SU-DHL-6 (cell line): ENCODE data around the gene NAIF1.

Experiments
- H2AFZ ChIP-seq: fragments of 200-600 bp; sonication (generic); 2 replicates; pipeline ENCODE4 v1.6.1; 2014; ENCODE audit warnings: low read depth, mild to moderate bottlenecking, moderate library complexity, mixed read lengths, antibody characterized with exemption, low read length; ENCODE audit not compliant: severe bottlenecking
- H3F3A ChIP-seq: fragments of 200-600 bp; shearing (Covaris generic); 2 replicates; pipeline ENCODE4 v1.6.0; 2016; ENCODE audit warnings: antibody characterized with exemption, mild to moderate bottlenecking; ENCODE audit not compliant: insufficient read depth
- H3K27ac ChIP-seq: fragments of 200-600 bp; sonication (generic); 2 replicates; pipeline ENCODE4 v1.5.1; 2016; ENCODE audit warnings: low read depth, mild to moderate bottlenecking, low read length, moderate library complexity, mixed read lengths
- H3K27me3 ChIP-seq: fragments of 200-600 bp; sonication (generic), shearing (Covaris generic); 2 replicates; pipeline ENCODE4 v1.6.0; 2014; ENCODE audit warnings: mild to moderate bottlenecking, low read length
- H3K36me3 ChIP-seq: fragments of 200-600 bp; sonication (generic); 2 replicates; pipeline ENCODE4 v1.6.1; 2014; ENCODE audit warnings: mild to moderate bottlenecking, low read length, mixed read lengths
- H3K4me2 ChIP-seq: fragments of 300-600, 200-600 bp; shearing (Covaris generic), sonication (generic); 2 replicates; pipeline ENCODE4 v1.6.0; 2014; ENCODE audit warnings: low read length, low read depth, mild to moderate bottlenecking; ENCODE audit not compliant: poor library complexity, severe bottlenecking
- H3K4me3 ChIP-seq: fragments of 200-600 bp; sonication (generic); 2 replicates; pipeline ENCODE4 v1.5.1; 2014; ENCODE audit warnings: antibody characterized with exemption, low read length, mild to moderate bottlenecking, mixed read lengths; ENCODE audit not compliant: insufficient read depth, poor library complexity, severe bottlenecking
- H3K79me2 ChIP-seq: fragments of 200-600 bp; sonication (generic); 2 replicates; pipeline ENCODE4 v1.6.1; 2014; ENCODE audit warnings: mild to moderate bottlenecking, low read length, moderate library complexity; ENCODE audit not compliant: insufficient read depth
- H3K9ac ChIP-seq: fragments of 200-600 bp; sonication (generic); 2 replicates; pipeline ENCODE4 v1.7.0; 2014; ENCODE audit warnings: mild to moderate bottlenecking, low read length
- H3K9me2 ChIP-seq: fragments of 200-600 bp; sonication (generic); replicated peaks from 2 replicates; pipeline ENCODE4 v1.6.1; 2014; ENCODE audit warnings: low read length; ENCODE audit not compliant: insufficient read depth
- H3K9me3 ChIP-seq: fragments of 200-600 bp; sonication (generic); 2 replicates; pipeline ENCODE4 v1.6.1; 2014; ENCODE audit warnings: low read length, mixed read lengths; ENCODE audit not compliant: insufficient read depth
- H4K20me1 ChIP-seq: fragments of 200-600 bp; sonication (generic); 2 replicates; pipeline ENCODE4 v1.6.1; 2014; ENCODE audit warnings: low read depth, mild to moderate bottlenecking, antibody characterized with exemption, low read length, moderate library complexity, mixed read lengths
- EZH2phosphoT487 ChIP-seq: fragments of 200-600 bp; sonication (generic), shearing (Covaris generic); conservative IDR thresholded peaks from 2 replicates; pipeline ENCODE4 v1.6.1; 2018; ENCODE audit warnings: mild to moderate bottlenecking, antibody characterized with exemption, low read length, moderate library complexity, mixed read lengths
- TF ChIP-seq, protein P1 (sequence below): fragments of 200-600 bp; sonication (generic); IDR thresholded peaks from one replicate; pipeline ENCODE4 v1.5.1; 2017; ENCODE audit warnings: antibody characterized with exemption, mild to moderate bottlenecking, low read length, moderate library complexity; ENCODE audit not compliant: insufficient read depth, poor library complexity, severe bottlenecking

NAIF1 gene

DNA sequence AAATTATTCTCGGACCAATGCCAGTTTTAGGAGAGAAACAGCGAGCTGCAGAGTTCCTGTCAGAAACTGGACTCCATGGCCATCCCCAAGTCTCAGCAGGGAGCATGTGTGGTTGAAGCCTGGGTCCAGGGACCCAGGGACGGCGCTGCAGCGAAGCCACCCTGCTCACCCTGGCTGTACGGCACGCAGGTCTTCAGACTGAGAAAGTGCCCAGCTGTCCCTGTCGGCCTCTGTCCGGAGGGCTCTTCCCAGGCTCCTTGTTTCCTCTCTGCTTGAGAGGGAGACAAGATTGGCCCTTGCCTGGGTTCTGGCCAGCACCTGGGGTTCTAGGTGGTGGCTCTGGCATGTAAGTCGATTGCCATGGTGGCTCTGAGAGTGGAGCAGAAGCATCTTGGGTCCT, 33.5 kb upstream of the NAIF1 start:
- Histone ChIP-seq H3F3A (no peaks in the 10 kb centered on the region), H2AFZ (no peak overlapping the region), H3K4me3 (no peak overlapping the region), H3K9me3 (no peaks in the 10 kb centered on the region), H3K27ac (no peak overlapping the region), H4K20me1 (no peaks in the 10 kb centered on the region), H3K4me2 (no peak overlapping the region), H3K9ac (no peak overlapping the region), H3K36me3 (no peaks in the 10 kb centered on the region), H3K9me2 (no peaks in the 10 kb centered on the region), H3K27me3 (no peaks in the 10 kb centered on the region), H3K79me2 (peaks cover 39% of the 10 kb centered on the region)
- TF ChIP-seq, protein P1, sequence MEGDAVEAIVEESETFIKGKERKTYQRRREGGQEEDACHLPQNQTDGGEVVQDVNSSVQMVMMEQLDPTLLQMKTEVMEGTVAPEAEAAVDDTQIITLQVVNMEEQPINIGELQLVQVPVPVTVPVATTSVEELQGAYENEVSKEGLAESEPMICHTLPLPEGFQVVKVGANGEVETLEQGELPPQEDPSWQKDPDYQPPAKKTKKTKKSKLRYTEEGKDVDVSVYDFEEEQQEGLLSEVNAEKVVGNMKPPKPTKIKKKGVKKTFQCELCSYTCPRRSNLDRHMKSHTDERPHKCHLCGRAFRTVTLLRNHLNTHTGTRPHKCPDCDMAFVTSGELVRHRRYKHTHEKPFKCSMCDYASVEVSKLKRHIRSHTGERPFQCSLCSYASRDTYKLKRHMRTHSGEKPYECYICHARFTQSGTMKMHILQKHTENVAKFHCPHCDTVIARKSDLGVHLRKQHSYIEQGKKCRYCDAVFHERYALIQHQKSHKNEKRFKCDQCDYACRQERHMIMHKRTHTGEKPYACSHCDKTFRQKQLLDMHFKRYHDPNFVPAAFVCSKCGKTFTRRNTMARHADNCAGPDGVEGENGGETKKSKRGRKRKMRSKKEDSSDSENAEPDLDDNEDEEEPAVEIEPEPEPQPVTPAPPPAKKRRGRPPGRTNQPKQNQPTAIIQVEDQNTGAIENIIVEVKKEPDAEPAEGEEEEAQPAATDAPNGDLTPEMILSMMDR, result no peak
- no peak for TF ChIP-seq EZH2phosphoT487

GRCh38 chr9:128099932-128100491, 32.9 kb upstream of the NAIF1 start:
- no peaks in the 10 kb centered on the region for H3K9me3 ChIP-seq
- no peaks in the 10 kb centered on the region for H3K27me3 ChIP-seq
- H3F3A ChIP-seq, result no peaks in the 10 kb centered on the region
- no peak overlapping the region for H3K9ac ChIP-seq
- no peak overlapping the region for H3K4me3 ChIP-seq
- H3K79me2 ChIP-seq, result peaks cover 44% of the 10 kb centered on the region
- H3K27ac ChIP-seq, result no peak overlapping the region
- H3K4me2 ChIP-seq, result no peak overlapping the region
- H2AFZ ChIP-seq, result no peak overlapping the region
- H4K20me1 ChIP-seq, result no peaks in the 10 kb centered on the region
- TF ChIP-seq EZH2phosphoT487, result no peak
- TF ChIP-seq, protein P1, result no peak
- H3K36me3 ChIP-seq, result no peaks in the 10 kb centered on the region
- H3K9me2 ChIP-seq, result no peaks in the 10 kb centered on the region

DNA sequence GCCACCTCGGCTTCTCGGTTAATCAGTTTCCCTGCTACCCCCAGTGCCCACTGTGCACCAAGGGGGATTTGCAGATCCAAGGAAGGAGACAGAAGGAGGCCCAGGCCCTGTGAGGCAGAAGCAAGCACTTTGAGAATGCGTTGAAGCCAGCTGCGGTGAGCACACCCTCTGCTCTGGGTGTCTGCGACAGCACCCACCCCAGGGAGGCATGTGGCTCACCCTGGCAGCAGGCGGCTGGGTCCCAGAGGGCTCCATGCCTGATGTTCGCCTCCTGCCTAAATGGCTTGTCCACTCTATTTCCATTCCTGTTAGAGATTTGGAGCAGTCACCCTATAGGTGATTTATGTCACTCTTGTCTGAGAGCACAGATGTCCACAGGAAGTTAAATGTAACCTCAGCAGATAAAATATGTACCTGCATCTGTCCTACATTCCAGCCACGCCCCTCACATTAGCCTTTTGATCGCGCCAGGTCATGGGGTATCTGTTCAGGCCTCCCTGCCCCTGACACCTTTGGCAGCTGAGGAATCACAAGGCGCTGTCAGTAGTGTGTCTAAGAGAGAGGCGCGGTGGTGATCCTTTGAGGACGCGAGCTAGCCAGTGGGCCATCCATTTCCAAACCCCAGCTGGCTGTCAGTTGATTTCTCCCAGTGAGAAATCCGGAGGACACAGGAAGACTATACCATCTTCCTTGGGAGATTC, 32.3 kb upstream of the NAIF1 start:
- no peak overlapping the region for H3K4me2 ChIP-seq
- no peaks in the 10 kb centered on the region for H4K20me1 ChIP-seq
- H3K9me3 ChIP-seq, result no peaks in the 10 kb centered on the region
- no peaks in the 10 kb centered on the region for H3F3A ChIP-seq
- H3K27ac ChIP-seq, result no peak overlapping the region
- H2AFZ ChIP-seq, result no peak overlapping the region
- H3K9ac ChIP-seq, result no peak overlapping the region
- H3K36me3 ChIP-seq, result no peaks in the 10 kb centered on the region
- TF ChIP-seq EZH2phosphoT487, result no peak
- TF ChIP-seq, protein P1, result no peak
- H3K79me2 ChIP-seq, result peaks cover 50% of the 10 kb centered on the region
- H3K4me3 ChIP-seq, result no peak overlapping the region
- no peaks in the 10 kb centered on the region for H3K27me3 ChIP-seq
- H3K9me2 ChIP-seq, result no peaks in the 10 kb centered on the region
